GM10266 (cell line): ENCODE data around the gene SETX.
"Not testable (repeated sequence)": the region's sequence is repeated elsewhere in the genome, so short reads cannot be mapped to it uniquely, and the experiment has no call there.

Source experiments
- DNase-seq: peaks from one replicate; pipeline ENCODE4 v3.0.0; 2012; ENCODE audit errors: extremely low spot score
- CTCF ChIP-seq: IDR thresholded peaks from 2 replicates; pipeline ENCODE4 v1.5.1; 2012; ENCODE audit warnings: mild to moderate bottlenecking, low read depth; ENCODE audit not compliant: control insufficient read depth, insufficient read depth; ENCODE audit errors: missing control alignments

SETX gene

DNA sequence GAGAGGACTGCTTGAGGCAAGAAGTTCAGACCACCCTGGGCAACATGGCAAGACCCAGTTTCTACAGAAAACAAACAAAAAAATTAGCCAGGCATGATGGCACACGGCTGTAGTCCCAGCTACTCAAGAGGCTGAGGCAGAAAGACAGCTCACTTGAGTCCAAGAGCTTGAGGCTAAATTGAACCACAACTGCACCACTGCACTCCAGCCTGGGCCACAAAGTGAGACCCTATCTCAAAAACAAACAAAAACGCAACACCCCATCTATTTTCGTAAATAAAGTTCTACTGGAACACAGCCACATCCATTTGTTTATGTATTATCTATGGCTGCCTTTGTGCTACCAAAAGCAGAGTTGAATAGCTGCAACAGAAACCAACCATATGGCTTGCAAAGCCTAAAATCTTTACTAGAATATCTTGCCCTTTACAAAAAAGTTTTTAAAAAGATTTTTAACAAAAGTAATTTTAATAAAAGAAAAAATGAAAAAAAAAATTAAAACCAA lies 67.5 kb downstream of the SETX start:
- TF ChIP-seq CTCF = no peak
- DNase-seq = no peak

GRCh38 chr9:132283863-132284262 lies 70.9 kb downstream of the SETX start:
- TF ChIP-seq CTCF = no peak
- no peak for DNase-seq

GRCh38 chr9:132283165-132283564 lies 71.6 kb downstream of the SETX start:
- no peak for DNase-seq
- no peak for TF ChIP-seq CTCF

DNA sequence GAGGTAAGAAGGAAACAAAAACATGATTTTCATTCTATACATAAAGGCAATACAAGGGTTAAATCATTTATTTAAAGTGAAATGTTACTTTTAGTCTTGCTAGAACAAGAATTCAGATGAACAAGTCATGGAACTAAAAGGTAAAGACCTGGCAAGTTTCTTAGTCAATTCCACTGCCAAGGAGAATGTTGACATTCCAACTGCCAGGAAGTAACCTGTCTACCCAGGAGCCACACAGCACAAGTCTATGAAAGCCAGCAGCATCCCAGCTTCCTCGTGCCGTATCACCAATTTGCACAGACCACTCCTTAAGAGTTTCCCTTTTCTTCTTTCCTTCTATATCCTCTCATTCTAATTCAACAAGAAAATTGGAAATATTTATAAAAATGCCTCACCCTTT lies 79.9 kb downstream of the SETX start:
- no peak for TF ChIP-seq CTCF

GRCh38 chr9:132269704-132270516 lies 84.9 kb downstream of the SETX start:
- DNase-seq = not testable (repeated sequence)

More for the DNA sequence above, 79.9 kb downstream of the SETX start:
- no peak for DNase-seq

DNA sequence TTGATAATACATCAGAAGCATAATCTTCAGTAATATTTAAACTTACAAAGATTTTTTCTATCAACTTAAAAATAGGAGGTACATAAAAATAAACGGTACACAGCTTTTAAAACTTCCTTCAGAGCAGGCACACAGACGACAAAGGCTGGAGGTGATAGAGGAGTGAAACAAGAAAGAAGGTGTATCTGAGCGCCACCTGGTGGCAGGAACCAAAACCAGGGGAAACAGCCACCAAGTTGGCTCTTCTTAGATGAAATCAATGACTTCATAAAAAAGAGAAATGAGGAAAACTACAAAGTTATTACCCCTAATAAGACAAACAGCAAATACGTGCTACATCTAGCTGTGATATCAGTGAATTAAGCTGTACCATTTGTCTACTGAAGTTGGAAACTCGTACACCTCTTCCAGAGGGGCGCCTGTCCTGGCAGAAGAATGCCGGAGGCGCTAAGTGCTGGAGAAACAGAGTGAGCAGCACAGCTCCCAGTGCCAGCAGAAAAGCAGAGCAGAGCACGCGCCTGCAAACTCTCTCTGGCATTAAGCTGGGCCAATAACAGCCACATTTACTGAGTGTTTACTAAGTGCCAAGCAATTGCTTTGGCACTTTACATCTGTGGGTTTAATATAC lies 85.9 kb downstream of the SETX start:
- TF ChIP-seq CTCF = peak; percentile 78
- peak; percentile 53 for DNase-seq

DNA sequence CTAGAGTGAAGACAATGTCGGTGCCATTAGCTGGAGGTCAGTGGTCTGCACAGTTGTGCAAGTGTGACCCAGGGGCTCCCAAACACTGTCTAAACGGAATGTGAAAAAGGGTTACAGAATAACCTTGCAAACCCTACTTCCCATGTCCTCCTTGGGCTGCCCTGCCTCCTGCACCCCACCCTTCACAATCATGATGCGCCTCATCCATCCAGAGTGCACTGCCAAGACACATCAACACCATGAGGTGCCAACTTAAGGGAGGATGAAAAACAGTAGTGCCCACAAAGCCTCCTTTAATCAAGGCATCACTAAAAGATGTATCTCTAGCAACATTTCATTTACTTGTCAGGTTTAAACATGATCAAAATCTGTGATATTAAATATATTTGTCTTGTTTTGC lies 87.1 kb downstream of the SETX start:
- no peak for DNase-seq
- no peak for TF ChIP-seq CTCF
